HG02840 (cell line): ENCODE data around the gene ABCC10.
"Not testable (repeated sequence)": the region's sequence is repeated elsewhere in the genome, so short reads cannot be mapped to it uniquely, and the experiment has no call there.

Experiments
- ATAC-seq: cut with Tn5 transposase; IDR thresholded peaks from one replicate; pipeline ENCODE4 v1.9.1; 2021; ENCODE audit warnings: mild to moderate bottlenecking, moderate library complexity, moderate number of reproducible peaks; ENCODE audit not compliant: unreplicated experiment, low FRiP score

ABCC10 gene

GRCh38 chr6:43492673-43493072, 65.3 kb downstream of the ABCC10 start:
- ATAC-seq, result no peak

DNA sequence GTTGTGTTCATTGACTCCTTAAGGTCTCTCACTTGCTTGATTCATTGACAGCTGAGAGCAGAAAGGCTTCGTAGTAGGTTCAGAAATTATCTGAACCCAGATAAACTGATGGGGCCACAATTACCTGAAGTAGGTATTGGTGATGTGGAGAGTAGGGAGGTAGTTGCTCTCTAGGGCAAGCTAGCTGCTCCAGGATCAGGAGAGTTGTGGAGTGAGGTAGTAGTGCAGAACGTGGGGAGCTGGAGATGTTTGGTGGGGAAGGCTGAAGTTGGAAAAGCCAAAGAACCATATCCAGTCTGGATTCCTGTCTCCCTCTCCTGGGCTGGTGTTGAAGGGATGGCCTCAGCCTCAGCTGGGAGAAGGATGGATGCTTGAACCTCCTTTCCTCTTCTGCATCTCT, 65.9 kb downstream of the ABCC10 start:
- no peak for ATAC-seq

DNA sequence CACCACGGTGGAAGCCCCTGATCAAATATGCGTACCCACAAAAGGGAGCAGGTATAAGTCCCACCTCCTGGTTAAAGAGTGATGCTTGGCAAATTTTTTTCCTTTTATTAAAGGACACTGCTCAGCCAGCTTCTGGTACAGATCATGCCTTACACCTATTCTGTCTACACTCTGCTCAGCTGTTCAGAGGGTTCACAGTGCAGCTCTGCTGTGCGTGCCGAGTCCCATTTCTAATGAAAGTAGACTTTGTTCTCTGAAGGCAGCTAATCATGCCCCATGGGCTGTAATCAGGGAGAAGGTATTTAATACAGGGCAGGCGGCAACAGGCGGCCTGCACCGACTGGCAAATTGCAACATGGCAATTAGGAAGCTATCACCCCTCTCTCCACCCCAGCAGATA, 66.5 kb downstream of the ABCC10 start:
- no peak for ATAC-seq

DNA sequence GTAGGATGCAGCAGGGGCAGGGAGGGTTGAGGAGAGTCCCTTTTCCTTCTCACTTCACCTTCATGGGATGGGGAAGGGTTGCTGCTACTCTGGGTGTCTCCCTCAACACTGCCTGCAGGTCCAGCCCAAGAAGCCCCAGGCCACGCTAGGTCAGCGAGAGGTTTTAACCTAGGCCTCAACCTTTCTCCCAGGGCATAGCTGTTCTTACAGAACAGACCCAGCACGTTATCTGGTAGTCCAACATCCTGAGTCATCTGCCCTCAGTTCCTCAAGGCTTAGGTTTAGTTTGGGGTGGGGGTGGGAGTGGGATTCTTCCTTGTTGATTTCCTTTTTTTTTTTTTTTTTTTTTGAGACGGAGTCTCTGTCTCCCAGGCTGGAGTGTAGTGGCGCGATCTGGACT, 67.0 kb downstream of the ABCC10 start:
- ATAC-seq, result no peak

GRCh38 chr6:43494766-43495165, 67.4 kb downstream of the ABCC10 start:
- no peak for ATAC-seq

GRCh38 chr6:43495409-43495941, 68.1 kb downstream of the ABCC10 start:
- no peak for ATAC-seq

DNA sequence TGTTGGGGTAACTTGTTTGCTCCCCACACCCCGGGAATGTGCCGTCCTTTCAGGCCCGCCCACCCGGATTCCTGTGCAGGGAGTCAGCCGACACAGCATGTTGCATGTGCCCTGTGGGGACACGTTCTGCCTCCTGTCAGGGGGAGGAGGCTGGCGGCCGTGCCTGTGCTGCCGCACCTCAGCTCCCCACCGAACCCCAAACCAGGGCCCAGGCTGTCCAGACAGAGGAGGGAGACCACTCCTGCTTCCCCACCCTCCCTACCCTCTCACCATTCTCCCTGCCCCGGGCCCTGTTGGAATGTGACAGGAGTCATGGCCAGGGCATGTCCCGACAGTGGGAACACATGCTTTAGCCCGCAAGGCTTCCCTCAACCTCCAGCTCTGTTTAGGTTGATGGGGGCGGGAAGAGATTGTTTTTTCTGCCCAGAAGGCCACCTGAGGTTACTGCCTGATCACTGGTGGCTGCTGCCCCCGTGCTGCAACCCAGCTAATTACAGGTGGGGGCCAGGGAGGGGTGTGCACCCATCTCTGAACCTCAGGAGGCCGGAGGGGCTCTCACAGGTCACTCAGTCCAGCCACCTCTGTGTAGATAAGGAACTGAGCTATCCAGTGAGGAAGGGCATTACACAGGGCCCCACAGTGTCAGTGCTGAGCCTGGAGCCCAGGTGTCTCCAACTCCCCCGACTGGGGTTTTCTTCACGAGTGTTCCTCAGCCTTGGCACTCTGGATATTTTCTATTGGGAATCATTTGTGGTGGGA, 69.2 kb downstream of the ABCC10 start:
- ATAC-seq, result no peak

- no peak for ATAC-seq
Measured at GRCh38 chr6:43497129-43497396, 69.7 kb downstream of the ABCC10 start.

DNA sequence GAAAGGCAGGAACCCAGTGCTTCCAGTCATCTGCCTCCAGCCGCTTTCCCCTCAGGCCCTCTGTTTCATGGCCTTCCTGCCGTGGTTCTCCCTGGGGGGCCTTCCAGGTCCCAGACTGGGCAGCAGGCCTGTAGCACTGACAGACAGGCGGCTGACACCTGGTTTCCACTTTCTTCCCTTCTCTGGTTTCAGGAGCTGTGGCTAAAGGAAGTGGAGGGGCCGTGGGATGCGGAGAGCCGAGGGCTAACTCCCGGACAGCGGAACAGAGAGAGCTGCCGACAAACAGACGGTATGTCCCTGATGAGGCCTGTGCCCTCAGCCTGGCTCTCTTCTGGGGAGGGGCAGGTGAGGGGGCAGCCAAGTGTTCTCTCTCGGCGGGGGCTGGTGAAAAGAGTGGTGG, 70.3 kb downstream of the ABCC10 start:
- no peak for ATAC-seq

GRCh38 chr6:43498291-43498690, 71.0 kb downstream of the ABCC10 start:
- ATAC-seq, result not testable (repeated sequence)

GRCh38 chr6:43499028-43499815, 71.9 kb downstream of the ABCC10 start:
- no peak for ATAC-seq
